Naive thymus-derived CD4-positive, alpha-beta T cell (primary cell): Measurements from ENCODE around the gene UGT2A3. TPM values are rescaled to one million over a fixed set of nuclear protein-coding genes. Genes with fewer than 3 reads are reported as not detected.
"Not testable (repeated sequence)": the region's sequence is repeated elsewhere in the genome, so short reads cannot be mapped to it uniquely, and the experiment has no call there.

Experiments used
- ATAC-seq: fragments of 150-1000 bp; cut with Tn5 transposase; 2 replicates; pipeline ENCODE4 v1.10.0; 2021; ENCODE audit warnings: mild to moderate bottlenecking, moderate library complexity
- CTCF ChIA-PET: fragments of 350-600 bp; sonication (Branson Sonifier 250); formaldehyde crosslinking; loops from one replicate; lab custom pipeline; 2021; ENCODE audit warnings: antibody characterized with exemption; lab: Charles Lee
- POLR2A ChIA-PET: fragments of 350-600 bp; sonication (Branson Sonifier 250); formaldehyde crosslinking; loops from one replicate; lab custom pipeline; 2021; ENCODE audit warnings: antibody characterized with exemption, inconsistent platforms; lab: Charles Lee
- DNase-seq, 9 donors: peaks; one replicate each; pipeline versions ENCODE4 v3.0.0 to v3.0.0-alpha.2; 2020 to 2022; ENCODE audit warnings: mixed read lengths in 1 of 9
- H3K27ac ChIP-seq: one replicate; pipeline ENCODE4 v1.7.0; 2013; ENCODE audit warnings: mild to moderate bottlenecking, low read depth, low read length, moderate library complexity
- H3K27me3 ChIP-seq, 2 donors: one replicate each; pipeline ENCODE4 v1.7.0; 2013; ENCODE audit warnings: low read length in 2 of 2, mild to moderate bottlenecking in 2 of 2, moderate library complexity in 2 of 2; ENCODE audit not compliant: control insufficient read depth in 2 of 2, insufficient read depth in 2 of 2
- H3K36me3 ChIP-seq, 3 experiments: 1 replicate in 2 of 3; 2 replicates in 1 of 3; pipeline ENCODE4 v1.7.0; 2013; ENCODE audit warnings: low read length in 3 of 3, mild to moderate bottlenecking in 3 of 3, moderate library complexity in 1 of 3; ENCODE audit not compliant: insufficient read depth in 3 of 3, control insufficient read depth in 2 of 3
- H3K4me1 ChIP-seq, 2 donors: one replicate each; pipeline ENCODE4 v1.7.0; 2013; ENCODE audit warnings: low read length in 2 of 2, mild to moderate bottlenecking in 2 of 2, moderate library complexity in 1 of 2; ENCODE audit not compliant: control insufficient read depth in 2 of 2, insufficient read depth in 2 of 2
- H3K4me3 ChIP-seq: 2 replicates; pipeline ENCODE4 v1.7.0; 2013; ENCODE audit warnings: mild to moderate bottlenecking, low read length
- H3K9me3 ChIP-seq, 3 experiments: 1 replicate in 2 of 3; 2 replicates in 1 of 3; pipeline ENCODE4 v1.7.0; 2013; ENCODE audit warnings: low read length in 3 of 3; ENCODE audit not compliant: control insufficient read depth in 2 of 3
- H3K27ac Mint-ChIP-seq, 9 donors: one replicate each; pipeline ENCODE4 v1.8.0; 2020 to 2022; ENCODE audit warnings: mixed read lengths in 9 of 9, mild to moderate bottlenecking in 8 of 9, moderate library complexity in 5 of 9, inconsistent platforms in 2 of 9
- H3K27me3 Mint-ChIP-seq, 5 donors: one replicate each; pipeline ENCODE4 v1.8.0; 2021 to 2022; ENCODE audit warnings: mixed read lengths in 5 of 5, mild to moderate bottlenecking in 1 of 5
- H3K36me3 Mint-ChIP-seq, 5 donors: one replicate each; pipeline ENCODE4 v1.8.0; 2020 to 2022; ENCODE audit warnings: mixed read lengths in 5 of 5, mild to moderate bottlenecking in 3 of 5, inconsistent platforms in 1 of 5
- H3K4me1 Mint-ChIP-seq, 7 donors: one replicate each; pipeline ENCODE4 v1.8.0; 2020 to 2022; ENCODE audit warnings: mixed read lengths in 7 of 7, mild to moderate bottlenecking in 3 of 7, inconsistent platforms in 1 of 7
- H3K4me3 Mint-ChIP-seq, 10 donors: one replicate each; pipeline ENCODE4 v1.8.0; 2020 to 2022; ENCODE audit warnings: mild to moderate bottlenecking in 10 of 10, mixed read lengths in 10 of 10, moderate library complexity in 6 of 10, inconsistent platforms in 2 of 10
- H3K9me3 Mint-ChIP-seq, 11 donors: one replicate each; pipeline ENCODE4 v1.8.0; 2020 to 2022; ENCODE audit warnings: mixed read lengths in 11 of 11, mild to moderate bottlenecking in 4 of 11, inconsistent platforms in 1 of 11, moderate library complexity in 1 of 11
- intact Hi-C, 2 donors: fragments of 100-400 bp; cut with micrococcal nuclease; formaldehyde crosslinking; loops; one replicate each; pipeline ENCODE4 v1.15.1; 2023
- polyA plus RNA-seq, 2 donors: library from polyadenylated mRNA; unstranded; fragments of 300-500 nt; fragmentation: Illumina TruSeq; gene quantifications; one replicate each; pipeline ENCODE4 v1.2.3, GENCODE V29; 2021
- total RNA-seq, 6 experiments: library from RNA in 5 of 6; stranded (reverse) in 5 of 6; gene quantifications; 1 replicate in 5 of 6; 2 replicates in 1 of 6; pipeline ENCODE4 v1.2.3 and lab custom pipeline; 2021 to 2026

Gene UGT2A3
- total and polyA plus RNA-seq, 7 experiments from 2014 or later: not detected

- intact Hi-C loops: no loop called here
- no peaks in the 10 kb centered on the region for H3K36me3 Mint-ChIP-seq
- H3K27me3 Mint-ChIP-seq: peaks cover 0 to 4% (median 0%) of the 10 kb centered on the region in 5 donors
- H3K27ac Mint-ChIP-seq: no peak overlapping the region
- Histone ChIP-seq H3K9me3 (no peaks in the 10 kb centered on the region), H3K27ac (no peak overlapping the region), H3K36me3 (no peaks in the 10 kb centered on the region), H3K4me3 (no peak overlapping the region), H3K4me1 (no peaks in the 10 kb centered on the region), H3K27me3 (no peaks in the 10 kb centered on the region)
- no peaks in the 10 kb centered on the region for H3K4me1 Mint-ChIP-seq
- no peak overlapping the region for H3K4me3 Mint-ChIP-seq
- no peak for DNase-seq
- ChIA-PET CTCF (no interaction called here), POLR2A (no interaction called here)
- no peaks in the 10 kb centered on the region for H3K9me3 Mint-ChIP-seq
- no peak for ATAC-seq
Observed at GRCh38 chr4:68950033-68950432, 1.6 kb downstream of the UGT2A3 start.

DNA sequence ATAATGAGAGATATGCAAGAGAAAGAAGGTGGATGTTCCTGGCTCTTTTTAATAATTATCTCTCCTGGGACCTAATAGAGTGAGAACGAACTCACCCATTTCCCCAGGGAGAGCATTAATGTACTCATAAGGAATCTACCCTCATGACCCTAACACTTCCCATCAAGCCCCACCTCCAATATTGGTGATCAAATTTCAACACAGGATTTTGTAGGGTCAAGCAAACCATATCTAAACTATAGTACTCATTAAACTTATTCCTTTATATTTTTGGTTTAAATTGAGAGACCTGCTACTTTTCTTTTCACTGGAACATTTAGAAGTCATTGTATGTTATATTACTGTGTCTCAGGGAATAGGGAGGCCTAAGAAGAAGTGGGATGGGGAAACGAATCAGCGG is 2.6 kb downstream of the UGT2A3 start:
- DNase-seq: no peak
- H3K36me3 ChIP-seq: no peaks in the 10 kb centered on the region
- H3K27ac ChIP-seq: no peak overlapping the region
- no peak for ATAC-seq
- no peak overlapping the region for H3K4me3 ChIP-seq
- Mint-ChIP-seq H3K36me3 (no peaks in the 10 kb centered on the region), H3K4me3 (no peak overlapping the region), H3K27ac (no peak overlapping the region), H3K9me3 (no peaks in the 10 kb centered on the region), H3K4me1 (no peaks in the 10 kb centered on the region), H3K27me3 (peaks cover 0 to 4% (median 0%) of the 10 kb centered on the region in 5 donors)
- POLR2A ChIA-PET: no interaction called here
- intact Hi-C loops: no loop called here
- H3K4me1 ChIP-seq: no peaks in the 10 kb centered on the region
- H3K27me3 ChIP-seq: no peaks in the 10 kb centered on the region
- CTCF ChIA-PET: no interaction called here
- H3K9me3 ChIP-seq: no peaks in the 10 kb centered on the region

DNA sequence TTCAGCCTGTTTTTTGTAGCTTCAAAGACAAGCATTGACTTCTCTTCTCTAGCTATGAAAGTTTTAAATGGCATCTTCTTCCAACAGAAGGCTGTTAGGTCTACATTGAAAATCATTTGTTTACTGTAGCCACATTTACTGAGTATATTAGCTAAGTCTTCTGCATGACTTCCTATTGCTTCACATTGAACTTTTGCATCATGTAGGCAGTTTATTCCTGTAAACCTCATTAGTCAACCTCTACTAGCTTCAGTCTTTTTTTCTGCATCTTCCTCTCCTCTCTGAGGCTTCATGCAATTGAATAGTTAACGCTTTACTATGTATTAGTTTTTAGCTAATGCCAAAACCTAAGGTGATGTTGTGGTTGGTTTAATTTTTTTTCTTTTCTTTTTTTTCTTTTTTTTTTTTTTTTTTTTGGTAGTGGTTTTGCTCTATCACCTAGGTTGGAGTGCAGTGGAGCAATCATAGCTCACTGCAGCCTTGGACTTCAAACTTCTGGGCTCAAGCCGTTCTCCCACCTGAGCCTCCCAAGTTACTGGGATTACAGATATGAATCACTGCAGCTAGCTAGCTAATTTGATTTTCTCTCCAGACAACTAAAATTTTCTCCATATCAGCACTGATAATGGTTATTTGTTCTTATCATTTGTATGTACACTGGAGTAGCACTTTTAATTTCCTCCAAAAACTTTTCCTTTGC is 3.4 kb downstream of the UGT2A3 start:
- H3K36me3 Mint-ChIP-seq: no peaks in the 10 kb centered on the region
- no peak overlapping the region for H3K27ac Mint-ChIP-seq
- no peak overlapping the region for H3K27ac ChIP-seq
- H3K4me3 Mint-ChIP-seq: no peak overlapping the region
- no peaks in the 10 kb centered on the region for H3K27me3 ChIP-seq
- peaks cover 0 to 4% (median 0%) of the 10 kb centered on the region in 5 donors for H3K27me3 Mint-ChIP-seq
- no peak for DNase-seq
- H3K4me3 ChIP-seq: no peak overlapping the region
- no peaks in the 10 kb centered on the region for H3K36me3 ChIP-seq
- no peaks in the 10 kb centered on the region for H3K4me1 ChIP-seq
- peaks cover 0 to 3% (median 0%) of the 10 kb centered on the region in 11 donors for H3K9me3 Mint-ChIP-seq
- H3K4me1 Mint-ChIP-seq: no peaks in the 10 kb centered on the region
- intact Hi-C loops: no loop called here
- ChIA-PET CTCF (no interaction called here), POLR2A (no interaction called here)
- ATAC-seq: no peak
- no peaks in the 10 kb centered on the region for H3K9me3 ChIP-seq

- no peaks in the 10 kb centered on the region for H3K36me3 ChIP-seq
- H3K9me3 ChIP-seq: no peaks in the 10 kb centered on the region
- no peak overlapping the region for H3K4me3 ChIP-seq
- intact Hi-C loops: no loop called here
- H3K27me3 ChIP-seq: no peaks in the 10 kb centered on the region
- Mint-ChIP-seq H3K9me3 (peaks cover 0 to 21% (median 7%) of the 10 kb centered on the region in 11 donors), H3K4me3 (no peak overlapping the region), H3K27me3 (no peaks in the 10 kb centered on the region), H3K27ac (no peak overlapping the region), H3K4me1 (no peaks in the 10 kb centered on the region), H3K36me3 (no peaks in the 10 kb centered on the region)
- CTCF ChIA-PET: no interaction called here
- H3K4me1 ChIP-seq: no peaks in the 10 kb centered on the region
- no peak for ATAC-seq
- no peak for DNase-seq
- POLR2A ChIA-PET: no interaction called here
- H3K27ac ChIP-seq: no peak overlapping the region
Observed at GRCh38 chr4:68929076-68929737, 22.4 kb downstream of the UGT2A3 start.

GRCh38 chr4:68927165-68927564 is 24.4 kb downstream of the UGT2A3 start:
- Mint-ChIP-seq H3K4me1 (no peaks in the 10 kb centered on the region), H3K9me3 (peaks cover 0 to 26% (median 13%) of the 10 kb centered on the region in 11 donors), H3K4me3 (no peak overlapping the region), H3K27me3 (no peaks in the 10 kb centered on the region), H3K36me3 (no peaks in the 10 kb centered on the region), H3K27ac (no peak overlapping the region)
- DNase-seq (no peak), ATAC-seq (no peak)
- H3K27me3 ChIP-seq: no peaks in the 10 kb centered on the region
- ChIA-PET CTCF (no interaction called here), POLR2A (interaction anchor here (0.6 kb wide), 1 partner anchor 1573 kb away, joined by 4 read pairs; no protein-coding TSS in a partner anchor)
- no peak overlapping the region for H3K4me3 ChIP-seq
- no peaks in the 10 kb centered on the region for H3K4me1 ChIP-seq
- intact Hi-C loops: no loop called here
- H3K9me3 ChIP-seq: no peaks in the 10 kb centered on the region
- no peaks in the 10 kb centered on the region for H3K36me3 ChIP-seq
- H3K27ac ChIP-seq: no peak overlapping the region

GRCh38 chr4:68922202-68922601 is 29.4 kb downstream of the UGT2A3 start:
- H3K27me3 ChIP-seq, CTCF ChIA-PET, H3K4me1 ChIP-seq, H3K4me3 Mint-ChIP-seq, H3K4me3 ChIP-seq, H3K36me3 ChIP-seq, H3K27ac Mint-ChIP-seq, POLR2A ChIA-PET, DNase-seq, H3K27ac ChIP-seq, H3K36me3 Mint-ChIP-seq, intact Hi-C loops, H3K4me1 Mint-ChIP-seq, ATAC-seq, H3K27me3 Mint-ChIP-seq, H3K9me3 ChIP-seq: not testable (repeated sequence)
- H3K9me3 Mint-ChIP-seq: peaks cover 0 to 24% (median 14%) of the 10 kb centered on the region in 11 donors

- intact Hi-C loops: no loop called here
- H3K27me3 ChIP-seq: no peaks in the 10 kb centered on the region
- no peaks in the 10 kb centered on the region for H3K36me3 Mint-ChIP-seq
- H3K4me1 ChIP-seq: no peaks in the 10 kb centered on the region
- peaks cover 0 to 18% (median 10%) of the 10 kb centered on the region in 11 donors for H3K9me3 Mint-ChIP-seq
- no peaks in the 10 kb centered on the region for H3K36me3 ChIP-seq
- ATAC-seq (no peak), DNase-seq (no peak)
- H3K9me3 ChIP-seq: no peaks in the 10 kb centered on the region
- no peaks in the 10 kb centered on the region for H3K4me1 Mint-ChIP-seq
- ChIA-PET POLR2A (no interaction called here), CTCF (no interaction called here)
- H3K27ac ChIP-seq: no peak overlapping the region
- H3K27me3 Mint-ChIP-seq: peaks cover 0 to 5% (median 0%) of the 10 kb centered on the region in 5 donors
- H3K27ac Mint-ChIP-seq: no peak overlapping the region
- no peak overlapping the region for H3K4me3 ChIP-seq
- no peak overlapping the region for H3K4me3 Mint-ChIP-seq
Observed at GRCh38 chr4:68921051-68921450, 30.6 kb downstream of the UGT2A3 start.
